K562 (cell line): Measurements from ENCODE around the gene ARID3A. TPM values are rescaled to one million over a fixed set of nuclear protein-coding genes. Genes with fewer than 3 reads are reported as not detected.

ENCODE experiments used
- ATAC-seq: fragments of 200-7000 bp; cut with Tn5 transposase; 3 replicates; pipeline ENCODE4 v1.9.1; 2020; ENCODE audit warnings: moderate library complexity
- BruUV-seq: library from RNA; stranded (reverse); fragments of 400-500 nt; replicated peaks from 2 replicates; lab custom pipeline; 2021; lab: Mats Ljungman, UMichigan
- CTCF ChIA-PET: fragments of 300-600 bp; formaldehyde crosslinking; extraction: SDS; loops from one replicate; lab custom pipeline; 2021; ENCODE audit warnings: low intra/inter-chr PET ratio; lab: Yijun Ruan, JAX
- POLR2A ChIA-PET: fragments of 300-600, 350-650 bp; sonication (Branson Sonifier 250); formaldehyde crosslinking; extraction: SDS; loops from one replicate; lab custom pipeline; 2021; ENCODE audit warnings: antibody characterized with exemption, inconsistent platforms; lab: Yijun Ruan, JAX
- DNase-seq, 4 experiments: peaks; one replicate each; pipeline versions ENCODE4 v3.0.0 to v3.0.0-alpha.2; 2011 to 2018; ENCODE audit warnings: low spot score in 3 of 4, mixed read lengths in 3 of 4; ENCODE audit errors: extremely low read depth in 1 of 4
- FAIRE-seq: peaks from 2 replicates; lab custom pipeline; 2011; peaks lifted over from hg19 to GRCh38; lab: Jason Lieb, UNC
- H2AFZ ChIP-seq: 2 replicates; pipeline ENCODE4 v1.6.0; 2011; ENCODE audit warnings: low read depth, low read length, control low read depth, inconsistent platforms
- H3K27ac ChIP-seq: fragments of 200-600 bp; 3 replicates; pipeline ENCODE4 v1.8.0; 2011; ENCODE audit warnings: low read depth, mild to moderate bottlenecking, control low read depth, inconsistent platforms, low read length, moderate library complexity, mixed read lengths; ENCODE audit errors: extremely low read depth
- H3K27me3 ChIP-seq, 2 experiments: fragments of 300-600 bp in 1 of 2; 2 replicates in 1 of 2; 3 replicates in 1 of 2; pipeline versions ENCODE4 v1.6.0 to v1.8.0; 2011; ENCODE audit warnings: inconsistent platforms in 2 of 2, low read length in 2 of 2, mild to moderate bottlenecking in 1 of 2, mixed read lengths in 1 of 2, moderate library complexity in 1 of 2; ENCODE audit not compliant: control insufficient read depth in 2 of 2, insufficient read depth in 2 of 2
- H3K36me3 ChIP-seq: fragments of 300-600 bp; 3 replicates; pipeline ENCODE4 v1.8.0; 2011; ENCODE audit warnings: mild to moderate bottlenecking, low read length, inconsistent platforms; ENCODE audit not compliant: control insufficient read depth, insufficient read depth
- H3K4me1 ChIP-seq, 2 experiments: fragments of 200-600 bp in 1 of 2; replicated peaks in 1 of 2; 2 replicates in 1 of 2; 3 replicates in 1 of 2; pipeline versions ENCODE4 v1.5.1 to v1.8.0; 2011; ENCODE audit warnings: inconsistent platforms in 2 of 2, low read length in 2 of 2, mild to moderate bottlenecking in 1 of 2, mixed read lengths in 1 of 2, moderate library complexity in 1 of 2; ENCODE audit not compliant: control insufficient read depth in 2 of 2, insufficient read depth in 2 of 2
- H3K4me2 ChIP-seq: 2 replicates; pipeline ENCODE4 v1.6.1; 2011; ENCODE audit warnings: low read length, control low read depth, inconsistent platforms, mixed read lengths; ENCODE audit not compliant: insufficient read depth
- H3K4me3 ChIP-seq: fragments of 200-600 bp; sonication (generic), shearing (Covaris generic); 2 replicates; pipeline ENCODE4 v1.5.1; 2016; ENCODE audit warnings: control low read depth, inconsistent platforms
- H3K79me2 ChIP-seq: fragments of 200-600 bp; 3 replicates; pipeline ENCODE4 v1.8.0; 2011; ENCODE audit warnings: low read length, inconsistent platforms; ENCODE audit not compliant: control insufficient read depth, insufficient read depth
- H3K9ac ChIP-seq, 2 experiments: 2 replicates each; pipeline versions ENCODE4 v1.6.0 to v1.6.1; 2011; ENCODE audit warnings: low read depth in 2 of 2, low read length in 2 of 2, control low read depth in 1 of 2, inconsistent platforms in 1 of 2, mild to moderate bottlenecking in 1 of 2, mixed read lengths in 1 of 2; ENCODE audit not compliant: insufficient read depth in 1 of 2
- H3K9me1 ChIP-seq: one replicate; pipeline ENCODE4 v1.6.0; 2011; ENCODE audit warnings: inconsistent platforms, mild to moderate bottlenecking, low read length, moderate library complexity; ENCODE audit not compliant: control insufficient read depth, insufficient read depth
- H3K9me3 ChIP-seq: replicated peaks from 2 replicates; pipeline ENCODE4 v1.5.1; 2011; ENCODE audit warnings: low read depth, low read length, inconsistent platforms; ENCODE audit not compliant: control insufficient read depth, insufficient read depth
- H4K20me1 ChIP-seq: replicated peaks from 2 replicates; pipeline ENCODE4 v1.6.1; 2011; ENCODE audit warnings: low read length, inconsistent platforms, mixed read lengths; ENCODE audit not compliant: control insufficient read depth, insufficient read depth
- CHD2 ChIP-seq: IDR thresholded peaks from 2 replicates; pipeline ENCODE4 v1.6.1; 2011; ENCODE audit warnings: low read depth, low read length
- HMG20A ChIP-seq: fragments of 450-650 bp; formaldehyde crosslinking; conservative IDR thresholded peaks from 2 replicates; pipeline ENCODE4 v1.4.0; 2020; ENCODE audit warnings: mild to moderate bottlenecking, mixed read lengths
- ILK ChIP-seq: fragments of 450-650 bp; IDR thresholded peaks from 2 replicates; pipeline ENCODE4 v1.6.1; 2016; ENCODE audit warnings: missing genetic modification characterization, low read depth, mild to moderate bottlenecking, missing compliant biosample characterization, moderate library complexity, borderline replicate concordance
- MTA3 ChIP-seq: fragments of 450-650 bp; formaldehyde crosslinking; IDR thresholded peaks from 2 replicates; pipeline ENCODE4 v1.6.1; 2017; ENCODE audit warnings: mild to moderate bottlenecking, borderline replicate concordance
- NCOA1 ChIP-seq: fragments of 450-650 bp; IDR thresholded peaks from 2 replicates; pipeline ENCODE4 v1.6.1; 2016; ENCODE audit warnings: low read depth
- RAD51 ChIP-seq: fragments of 450-650 bp; IDR thresholded peaks from 2 replicates; pipeline ENCODE4 v1.7.1; 2016; ENCODE audit warnings: low read depth, mild to moderate bottlenecking, borderline replicate concordance
- REST ChIP-seq, 2 experiments: fragments of 450-650 bp; formaldehyde crosslinking in 1 of 2; IDR thresholded peaks; 2 replicates each; pipeline versions ENCODE4 v1.4.0 to v1.6.1; 2014 to 2020; ENCODE audit warnings: mild to moderate bottlenecking in 2 of 2, borderline replicate concordance in 1 of 2, low read depth in 1 of 2
- TBL1XR1 ChIP-seq, 2 experiments: IDR thresholded peaks; 2 replicates each; pipeline ENCODE4 v1.6.1; 2012; ENCODE audit warnings: improper control_type of control experiment in 2 of 2, low read length in 2 of 2, mild to moderate bottlenecking in 1 of 2
- ZNF41 ChIP-seq: fragments of 250-450 bp; sonication (Bioruptor Pico); conservative IDR thresholded peaks from 2 replicates; pipeline ENCODE4 v1.4.0; 2020; ENCODE audit warnings: mild to moderate bottlenecking
- WGBS: fragments of 100-300 bp; shearing (Covaris generic); methylation state at CpG from one replicate; pipeline ENCODE4 v1.1.6; 2016; ENCODE audit warnings: low coverage, mixed read lengths; ENCODE audit not compliant: insufficient coverage; ENCODE audit errors: missing lambda C conversion rate; 5-methylcytosine and 5-hydroxymethylcytosine counted together
- in situ Hi-C: fragments of 300-500 bp; cut with MboI; formaldehyde crosslinking; loops from 4 replicates; pipeline ENCODE4 v1.15.0; 2018; ENCODE audit warnings: inconsistent platforms, mixed read lengths
- intact Hi-C: fragments of 100-400 bp; cut with micrococcal nuclease; formaldehyde crosslinking; loops from 2 replicates; pipeline ENCODE4 v1.14.2; 2022
- polyA plus RNA-seq, 8 experiments: library from polyadenylated mRNA; depleted of rRNA in 4 of 8; stranded (reverse) in 5 of 8; unstranded in 3 of 8; fragments of >200 nt; fragmentation: Nextera tagmentation in 2 of 8; fragmentation: Illumina TruSeq in 1 of 8; extraction: Ambion mirVana in 2 of 8; extraction: Trizol in 1 of 8; gene quantifications; 2 replicates each; pipeline versions ENCODE4 v1.2.1 to v1.2.3, GENCODE V29; 2011 to 2014; ENCODE audit warnings: inconsistent platforms in 1 of 8, missing spikeins in 1 of 8
- total RNA-seq, 7 experiments: library from RNA; depleted of rRNA in 6 of 7; stranded (reverse); fragments of >200 nt in 6 of 7; fragmentation: Illumina TruSeq in 2 of 7; extraction: Trizol in 2 of 7; gene quantifications; 2 replicates each; pipeline versions ENCODE4 v1.2.1 to v1.2.3, GENCODE V29; 2011 to 2021; ENCODE audit warnings: low replicate concordance in 1 of 7
- TF ChIP-seq, protein P1 (sequence below): fragments of 250-450 bp; sonication (Bioruptor Pico); IDR thresholded peaks from 2 replicates; pipeline ENCODE4 v1.4.0; 2020; ENCODE audit warnings: borderline replicate concordance

ARID3A gene
- total and polyA plus RNA-seq, 9 of the 15 experiments (the other 6 are each of a cell fraction or from before 2014, with no cell fraction given) = 1.4 to 118 (median 31.2) TPM

GRCh38 chr19:998064-998463, 72.2 kb downstream of the ARID3A start:
- intact Hi-C loops = no loop called here
- no TSS peak for BruUV-seq
- TF ChIP-seq REST (IDR thresholded peaks at IDR 0.05; ENCODE audit: borderline replicate concordance) (no peak), REST (CRISPR knock-in tag; IDR thresholded peaks at IDR 0.05; ENCODE audit: low read depth) (no peak), ILK (tag) (no peak), MTA3 (no peak), NCOA1 (no peak), ZNF41 (CRISPR knock-in tag) (no peak), HMG20A (CRISPR knock-in tag) (no peak), TBL1XR1 (IDR thresholded peaks at IDR 0.05; ENCODE audit: low read length in 2 of 2) (no peak), CHD2 (no peak), RAD51 (no peak)
- TF ChIP-seq, protein P1, sequence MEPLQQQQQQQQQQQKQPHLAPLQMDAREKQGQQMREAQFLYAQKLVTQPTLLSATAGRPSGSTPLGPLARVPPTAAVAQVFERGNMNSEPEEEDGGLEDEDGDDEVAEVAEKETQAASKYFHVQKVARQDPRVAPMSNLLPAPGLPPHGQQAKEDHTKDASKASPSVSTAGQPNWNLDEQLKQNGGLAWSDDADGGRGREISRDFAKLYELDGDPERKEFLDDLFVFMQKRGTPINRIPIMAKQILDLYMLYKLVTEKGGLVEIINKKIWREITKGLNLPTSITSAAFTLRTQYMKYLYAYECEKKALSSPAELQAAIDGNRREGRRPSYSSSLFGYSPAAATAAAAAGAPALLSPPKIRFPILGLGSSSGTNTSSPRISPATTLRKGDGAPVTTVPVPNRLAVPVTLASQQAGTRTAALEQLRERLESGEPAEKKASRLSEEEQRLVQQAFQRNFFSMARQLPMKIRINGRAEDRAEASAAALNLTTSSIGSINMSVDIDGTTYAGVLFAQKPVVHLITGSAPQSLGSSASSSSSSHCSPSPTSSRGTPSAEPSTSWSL (CRISPR knock-in tag) = no peak

More at GRCh38 chr19:998064-998463, 72.2 kb downstream of the ARID3A start:
- Histone ChIP-seq H4K20me1 (no peaks in the 10 kb centered on the region; the same call in 1 of the 2 replicates), H3K27ac (no peak overlapping the region), H3K79me2 (no peaks in the 10 kb centered on the region), H3K9me1 (peaks cover 3% of the 10 kb centered on the region), H3K4me1 (peaks cover 9 to 73% of the 10 kb centered on the region in 2 experiments), H3K36me3 (peaks cover 25% of the 10 kb centered on the region; the same call in 1 of the 3 replicates), H2AFZ (0 out of 2 replicates have a peak overlapping the region, but pooled peaks have one; percentile 33), H3K9me3 (no peaks in the 10 kb centered on the region), H3K27me3 (no peaks in the 10 kb centered on the region), H3K4me3 (no peak overlapping the region), H3K9ac (peak overlapping the region in 1 of 2 experiments; percentile 40; a peak in 1 of 4 replicates), H3K4me2 (peak overlapping the region; percentile 8; the same call in 1 of the 2 replicates)
- ChIA-PET CTCF (no interaction called here), POLR2A (interaction anchor here (0.9 to 1.1 kb wide), 2 partner anchors 19 to 27 kb away, joined by 3 read pairs; no protein-coding TSS in a partner anchor)
- FAIRE-seq (peak; percentile 70), DNase-seq (no peak), ATAC-seq (no peak)
- 12% methylated on average over 6 of the region's 6 CpGs for WGBS
- in situ Hi-C loops = no loop called here
